Measurements from ENCODE around the gene TRIP10. TPM values are rescaled to one million over a fixed set of nuclear protein-coding genes. Genes with fewer than 3 reads are reported as not detected.

TRIP10 gene
- polyA plus RNA-seq, 1 donor (not counting 4 experiments of a cell fraction or from before 2014, with no cell fraction given) = 34.8 TPM

- dilution Hi-C loops (cut with MboI; ENCODE audit: extremely low pct_ligation_motif_present, low sequenced_read_pairs) = no loop called here
- Histone ChIP-seq H3K4me2 (ENCODE audit: control insufficient read depth, extremely low read depth, insufficient read depth, low read depth, low read length) (no peak overlapping the region), H3K4me1 (ENCODE audit: control insufficient read depth, extremely low read depth, insufficient read depth, low read length) (no peaks in the 10 kb centered on the region), H3K36me3 (ENCODE audit: control insufficient read depth in 2 of 2, extremely low read depth in 1 of 2, insufficient read depth in 2 of 2, low read length in 2 of 2) (no peaks in the 10 kb centered on the region), H3K79me2 (ENCODE audit: control insufficient read depth, insufficient read depth, low read length) (no peaks in the 10 kb centered on the region), H3K9ac (ENCODE audit: control insufficient read depth, extremely low read depth, insufficient read depth, low read length) (no peak overlapping the region), H3K4me3 (ENCODE audit: control insufficient read depth in 2 of 3, extremely low read depth in 1 of 3, insufficient read depth in 2 of 3, low read depth in 1 of 3, low read length in 3 of 3) (no peak overlapping the region), H4K20me1 (ENCODE audit: control insufficient read depth, extremely low read depth, insufficient read depth, low read length) (no peaks in the 10 kb centered on the region), H3K9me1 (ENCODE audit: control insufficient read depth, extremely low read depth, insufficient read depth, low read length) (no peaks in the 10 kb centered on the region), H3K27ac (ENCODE audit: control insufficient read depth, insufficient read depth, low read length) (no peak overlapping the region), H3K9me3 (ENCODE audit: control insufficient read depth, low read depth, low read length) (no peaks in the 10 kb centered on the region), H3K27me3 (ENCODE audit: control insufficient read depth, extremely low read depth, insufficient read depth, low read length) (peaks cover 20% of the 10 kb centered on the region), H2AFZ (ENCODE audit: control insufficient read depth, low read length) (no peak overlapping the region)
- DNase-seq (ENCODE audit: low read depth, low spot score) (no peak), FAIRE-seq (no peak)
- no peak for TF ChIP-seq CTCF (optimal IDR thresholded peaks at IDR 0.05 in 1 of 3, IDR thresholded peaks at IDR 0.05 in 1 of 3, conservative IDR thresholded peaks at IDR 0.05 in 1 of 3; ENCODE audit: extremely low read depth in 1 of 3, insufficient read depth in 2 of 3, low read length in 3 of 3)
- no peak for TF ChIP-seq EZH2 (IDR thresholded peaks at IDR 0.05; ENCODE audit: low read length)
Observed at GRCh38 chr19:6713773-6714692, 25.4 kb upstream of the TRIP10 start.

- H3K36me3 ChIP-seq (ENCODE audit: control insufficient read depth in 2 of 2, extremely low read depth in 1 of 2, insufficient read depth in 2 of 2, low read length in 2 of 2) = no peaks in the 10 kb centered on the region
- TF ChIP-seq CTCF (optimal IDR thresholded peaks at IDR 0.05 in 1 of 3, IDR thresholded peaks at IDR 0.05 in 1 of 3, conservative IDR thresholded peaks at IDR 0.05 in 1 of 3; ENCODE audit: extremely low read depth in 1 of 3, insufficient read depth in 2 of 3, low read length in 3 of 3) = no peak
- TF ChIP-seq EZH2 (IDR thresholded peaks at IDR 0.05; ENCODE audit: low read length) = no peak
- FAIRE-seq (no peak), DNase-seq (ENCODE audit: low read depth, low spot score) (no peak)
- H3K9me1 ChIP-seq (ENCODE audit: control insufficient read depth, extremely low read depth, insufficient read depth, low read length) = no peaks in the 10 kb centered on the region
- H3K4me3 ChIP-seq (ENCODE audit: control insufficient read depth in 2 of 3, extremely low read depth in 1 of 3, insufficient read depth in 2 of 3, low read depth in 1 of 3, low read length in 3 of 3) = no peak overlapping the region
- no peak overlapping the region for H3K4me2 ChIP-seq (ENCODE audit: control insufficient read depth, extremely low read depth, insufficient read depth, low read depth, low read length)
- no peaks in the 10 kb centered on the region for H3K9me3 ChIP-seq (ENCODE audit: control insufficient read depth, low read depth, low read length)
- dilution Hi-C loops (cut with MboI; ENCODE audit: extremely low pct_ligation_motif_present, low sequenced_read_pairs) = no loop called here
- no peaks in the 10 kb centered on the region for H3K79me2 ChIP-seq (ENCODE audit: control insufficient read depth, insufficient read depth, low read length)
- no peak overlapping the region for H2AFZ ChIP-seq (ENCODE audit: control insufficient read depth, low read length)
- H3K9ac ChIP-seq (ENCODE audit: control insufficient read depth, extremely low read depth, insufficient read depth, low read length) = no peak overlapping the region
- H4K20me1 ChIP-seq (ENCODE audit: control insufficient read depth, extremely low read depth, insufficient read depth, low read length) = no peaks in the 10 kb centered on the region
- H3K27ac ChIP-seq (ENCODE audit: control insufficient read depth, insufficient read depth, low read length) = no peak overlapping the region
- H3K27me3 ChIP-seq (ENCODE audit: control insufficient read depth, extremely low read depth, insufficient read depth, low read length) = peaks cover 17% of the 10 kb centered on the region
- H3K4me1 ChIP-seq (ENCODE audit: control insufficient read depth, extremely low read depth, insufficient read depth, low read length) = peaks cover under 1% of the 10 kb centered on the region
Observed at GRCh38 chr19:6714749-6715555, 24.5 kb upstream of the TRIP10 start.
